GM23338 (cell line): ENCODE measurements around the gene CLDN22. TPM values are rescaled to one million over a fixed set of nuclear protein-coding genes. Genes with fewer than 3 reads are reported as not detected.

Source experiments
- ATAC-seq: fragments of 200-7000 bp; cut with Tn5 transposase; 3 replicates; pipeline ENCODE4 v1.9.1; 2020
- DNase-seq: peaks from one replicate; pipeline ENCODE4 v3.0.0-alpha.2; 2015; ENCODE audit warnings: low spot score
- H2AFZ ChIP-seq: fragments of 200-600 bp; sonication (generic); 2 replicates; pipeline ENCODE4 v1.8.0; 2016; ENCODE audit warnings: antibody characterized with exemption, mild to moderate bottlenecking, moderate library complexity
- H3F3A ChIP-seq: fragments of 200-600 bp; sonication (generic); replicated peaks from 2 replicates; pipeline ENCODE4 v1.8.0; 2017; ENCODE audit warnings: antibody characterized with exemption, mixed run types, low read depth
- H3K27ac ChIP-seq: fragments of 200-600 bp; sonication (generic); 2 replicates; pipeline ENCODE4 v1.6.1; 2016; ENCODE audit warnings: low read depth
- H3K27me3 ChIP-seq: fragments of 200-600 bp; sonication (generic); 2 replicates; pipeline ENCODE4 v1.8.0; 2016; ENCODE audit warnings: mild to moderate bottlenecking, mixed run types, moderate library complexity; ENCODE audit not compliant: insufficient read depth
- H3K36me3 ChIP-seq: fragments of 200-600 bp; sonication (generic); 2 replicates; pipeline ENCODE4 v1.8.0; 2016; ENCODE audit warnings: mild to moderate bottlenecking; ENCODE audit not compliant: insufficient read depth
- H3K4me1 ChIP-seq: fragments of 200-600 bp; sonication (generic); 2 replicates; pipeline ENCODE4 v1.8.0; 2016; ENCODE audit warnings: mild to moderate bottlenecking, moderate library complexity; ENCODE audit not compliant: insufficient read depth
- H3K4me2 ChIP-seq: fragments of 200-600 bp; sonication (generic); 2 replicates; pipeline ENCODE4 v1.7.1; 2017; ENCODE audit warnings: mixed run types
- H3K4me3 ChIP-seq: fragments of 200-600 bp; sonication (generic); 2 replicates; pipeline ENCODE4 v1.6.1; 2016; ENCODE audit warnings: mixed run types
- H3K79me2 ChIP-seq: fragments of 200-600 bp; sonication (generic); replicated peaks from 2 replicates; pipeline ENCODE4 v1.8.0; 2017; ENCODE audit warnings: mild to moderate bottlenecking; ENCODE audit not compliant: insufficient read depth
- H3K9me2 ChIP-seq: fragments of 200-600 bp; sonication (generic); 2 replicates; pipeline ENCODE4 v1.8.0; 2017; ENCODE audit not compliant: insufficient read depth
- H4K20me1 ChIP-seq: fragments of 200-600 bp; sonication (generic); replicated peaks from 2 replicates; pipeline ENCODE4 v1.8.0; 2017; ENCODE audit warnings: mild to moderate bottlenecking; ENCODE audit not compliant: insufficient read depth
- H3K27ac Mint-ChIP-seq: 2 replicates; pipeline ENCODE4 v1.8.0; 2020; ENCODE audit warnings: inconsistent platforms, mild to moderate bottlenecking, moderate library complexity, mixed read lengths
- H3K27me3 Mint-ChIP-seq: 3 replicates; pipeline ENCODE4 v1.8.0; 2022; ENCODE audit warnings: low read depth, mild to moderate bottlenecking, moderate library complexity, mixed read lengths, inconsistent platforms; ENCODE audit not compliant: insufficient read depth, poor library complexity
- H3K36me3 Mint-ChIP-seq: 3 replicates; pipeline ENCODE4 v1.8.0; 2021; ENCODE audit warnings: low read depth, mild to moderate bottlenecking, inconsistent platforms, moderate library complexity, mixed read lengths
- H3K4me1 Mint-ChIP-seq: 3 replicates; pipeline ENCODE4 v1.8.0; 2020; ENCODE audit warnings: mild to moderate bottlenecking, inconsistent platforms, mixed read lengths
- H3K4me3 Mint-ChIP-seq: 3 replicates; pipeline ENCODE4 v1.8.0; 2021; ENCODE audit warnings: moderate library complexity, mild to moderate bottlenecking, inconsistent platforms, mixed read lengths
- H3K9me3 Mint-ChIP-seq: 3 replicates; pipeline ENCODE4 v1.8.0; 2020; ENCODE audit warnings: moderate library complexity, mild to moderate bottlenecking, inconsistent platforms, mixed read lengths
- EZH2phosphoT487 ChIP-seq: fragments of 200-600 bp; sonication (generic); IDR thresholded peaks from one replicate; pipeline ENCODE4 v1.8.1; 2018; ENCODE audit warnings: antibody characterized with exemption; ENCODE audit not compliant: unreplicated experiment
- JUNB ChIP-seq: IDR thresholded peaks from one replicate; pipeline ENCODE4 v1.6.1; 2016; ENCODE audit warnings: antibody characterized with exemption; ENCODE audit not compliant: unreplicated experiment
- NANOG ChIP-seq: IDR thresholded peaks from 2 replicates; pipeline ENCODE4 v1.6.1; 2016; ENCODE audit warnings: antibody characterized with exemption, borderline replicate concordance
- POLR2AphosphoS5 ChIP-seq: IDR thresholded peaks from 2 replicates; pipeline ENCODE4 v1.6.1; 2016; ENCODE audit warnings: antibody characterized with exemption, low read depth
- STAT1 ChIP-seq: IDR thresholded peaks from one replicate; pipeline ENCODE4 v1.6.1; 2016; ENCODE audit warnings: antibody characterized with exemption; ENCODE audit not compliant: unreplicated experiment
- ZNF114 ChIP-seq: fragments of 250-450 bp; sonication (Bioruptor Pico); IDR thresholded peaks from 2 replicates; pipeline ENCODE4 v1.5.0; 2020; ENCODE audit warnings: mild to moderate bottlenecking, moderate library complexity
- polyA plus RNA-seq: library from polyadenylated mRNA; unstranded; fragments of >200 nt; fragmentation: Nextera tagmentation; extraction: Ambion mirVana; gene quantifications from 2 replicates; pipeline ENCODE4 v1.2.1, GENCODE V29; 2016
- total RNA-seq: library from RNA; depleted of rRNA; stranded (reverse); fragments of >200 nt; shearing (Covaris generic); gene quantifications from 2 replicates; pipeline ENCODE4 v1.2.3, GENCODE V29; 2014
- TF ChIP-seq, protein P1 (sequence below): IDR thresholded peaks from one replicate; pipeline ENCODE4 v1.6.1; 2018; ENCODE audit warnings: antibody characterized with exemption; ENCODE audit not compliant: unreplicated experiment
- TF ChIP-seq, protein P2 (sequence below), 2 experiments: fragments of 200-600 bp in 1 of 2; sonication (generic) in 1 of 2; conservative IDR thresholded peaks; 2 replicates each; pipeline versions ENCODE4 v1.5.1 to v1.6.1; 2016 to 2017; ENCODE audit warnings: antibody characterized with exemption in 2 of 2, low read depth in 2 of 2, mild to moderate bottlenecking in 2 of 2, moderate library complexity in 1 of 2
- TF ChIP-seq, protein P3 (sequence below): fragments of 250-450 bp; sonication (Bioruptor Pico); IDR thresholded peaks from 2 replicates; pipeline ENCODE4 v1.5.0; 2020; ENCODE audit warnings: mild to moderate bottlenecking, moderate library complexity
- TF ChIP-seq, protein P4 (sequence below): IDR thresholded peaks from 2 replicates; pipeline ENCODE4 v1.6.1; 2016; ENCODE audit warnings: antibody characterized with exemption

CLDN22 gene
- total and polyA plus RNA-seq, 2 experiments from 2014 or later: not detected

DNA sequence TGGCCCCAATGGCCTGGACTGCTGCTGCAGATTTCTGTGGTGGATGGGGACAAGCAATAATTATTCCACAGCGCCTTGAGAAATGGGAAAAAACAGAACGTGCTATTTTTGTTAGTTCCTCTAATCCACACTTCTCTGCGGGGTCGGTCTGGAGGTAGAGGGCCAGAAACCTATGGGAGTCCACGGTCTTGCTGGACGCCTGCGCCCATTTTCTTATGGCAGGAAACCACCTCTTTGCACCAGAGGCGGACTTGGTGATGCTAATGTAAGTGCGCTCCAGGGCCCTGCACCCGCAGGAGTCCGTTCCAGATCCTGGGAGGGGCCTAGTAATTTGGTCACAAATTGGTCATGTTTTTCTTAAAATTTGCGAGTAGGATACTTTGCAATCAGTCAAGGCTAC lies 28.1 kb upstream of the CLDN22 start:
- Histone ChIP-seq H3F3A (no peaks in the 10 kb centered on the region), H3K79me2 (no peaks in the 10 kb centered on the region), H4K20me1 (no peaks in the 10 kb centered on the region), H3K4me3 (no peak overlapping the region), H3K4me2 (no peak overlapping the region), H3K27ac (no peak overlapping the region), H3K36me3 (no peaks in the 10 kb centered on the region), H3K4me1 (no peaks in the 10 kb centered on the region), H3K27me3 (no peaks in the 10 kb centered on the region), H2AFZ (peak overlapping the region; percentile 69; the same call in 1 of the 2 replicates), H3K9me2 (no peaks in the 10 kb centered on the region)
- no peak for TF ChIP-seq STAT1
- TF ChIP-seq EZH2phosphoT487: no peak
- H3K36me3 Mint-ChIP-seq: no peaks in the 10 kb centered on the region
- no peak overlapping the region for H3K4me3 Mint-ChIP-seq
- no peaks in the 10 kb centered on the region for H3K9me3 Mint-ChIP-seq
- no peak for ATAC-seq
- H3K27me3 Mint-ChIP-seq: peaks cover 6% of the 10 kb centered on the region
- H3K27ac Mint-ChIP-seq: no peak overlapping the region
- H3K4me1 Mint-ChIP-seq: no peaks in the 10 kb centered on the region
- DNase-seq: no peak

DNA sequence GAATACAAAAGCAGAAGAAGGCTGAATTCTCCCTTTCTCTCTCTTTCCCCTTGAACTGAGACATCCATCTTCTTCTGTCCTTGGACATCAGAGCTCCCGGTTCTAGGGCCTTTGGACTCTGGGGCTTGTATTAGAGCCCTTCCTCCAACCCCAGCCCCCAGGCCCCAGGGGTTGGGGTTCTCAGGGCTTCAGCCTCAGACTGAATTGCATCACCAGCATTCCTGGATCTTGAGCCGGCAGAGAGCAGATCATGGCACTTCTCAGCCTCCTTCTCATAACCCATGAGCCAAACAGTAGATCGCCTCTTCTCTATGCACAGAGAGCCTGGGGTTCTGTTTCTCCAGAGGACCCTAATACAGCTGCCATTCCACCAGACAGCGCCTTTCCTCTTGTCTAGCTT lies 27.5 kb upstream of the CLDN22 start:
- H3K9me3 Mint-ChIP-seq: no peaks in the 10 kb centered on the region
- no peak overlapping the region for H2AFZ ChIP-seq
- H3K27me3 ChIP-seq: no peaks in the 10 kb centered on the region
- H3K79me2 ChIP-seq: no peaks in the 10 kb centered on the region
- ATAC-seq: no peak
- H3K27me3 Mint-ChIP-seq: peaks cover 6% of the 10 kb centered on the region
- no peaks in the 10 kb centered on the region for H3F3A ChIP-seq
- H3K4me3 Mint-ChIP-seq: no peak overlapping the region
- H3K4me2 ChIP-seq: no peak overlapping the region
- H3K4me3 ChIP-seq: no peak overlapping the region
- no peaks in the 10 kb centered on the region for H4K20me1 ChIP-seq
- H3K4me1 Mint-ChIP-seq: no peaks in the 10 kb centered on the region
- DNase-seq: no peak
- no peaks in the 10 kb centered on the region for H3K36me3 ChIP-seq
- no peaks in the 10 kb centered on the region for H3K36me3 Mint-ChIP-seq
- no peak overlapping the region for H3K27ac Mint-ChIP-seq
- no peaks in the 10 kb centered on the region for H3K9me2 ChIP-seq
- H3K4me1 ChIP-seq: no peaks in the 10 kb centered on the region
- no peak overlapping the region for H3K27ac ChIP-seq
- TF ChIP-seq, protein P1, sequence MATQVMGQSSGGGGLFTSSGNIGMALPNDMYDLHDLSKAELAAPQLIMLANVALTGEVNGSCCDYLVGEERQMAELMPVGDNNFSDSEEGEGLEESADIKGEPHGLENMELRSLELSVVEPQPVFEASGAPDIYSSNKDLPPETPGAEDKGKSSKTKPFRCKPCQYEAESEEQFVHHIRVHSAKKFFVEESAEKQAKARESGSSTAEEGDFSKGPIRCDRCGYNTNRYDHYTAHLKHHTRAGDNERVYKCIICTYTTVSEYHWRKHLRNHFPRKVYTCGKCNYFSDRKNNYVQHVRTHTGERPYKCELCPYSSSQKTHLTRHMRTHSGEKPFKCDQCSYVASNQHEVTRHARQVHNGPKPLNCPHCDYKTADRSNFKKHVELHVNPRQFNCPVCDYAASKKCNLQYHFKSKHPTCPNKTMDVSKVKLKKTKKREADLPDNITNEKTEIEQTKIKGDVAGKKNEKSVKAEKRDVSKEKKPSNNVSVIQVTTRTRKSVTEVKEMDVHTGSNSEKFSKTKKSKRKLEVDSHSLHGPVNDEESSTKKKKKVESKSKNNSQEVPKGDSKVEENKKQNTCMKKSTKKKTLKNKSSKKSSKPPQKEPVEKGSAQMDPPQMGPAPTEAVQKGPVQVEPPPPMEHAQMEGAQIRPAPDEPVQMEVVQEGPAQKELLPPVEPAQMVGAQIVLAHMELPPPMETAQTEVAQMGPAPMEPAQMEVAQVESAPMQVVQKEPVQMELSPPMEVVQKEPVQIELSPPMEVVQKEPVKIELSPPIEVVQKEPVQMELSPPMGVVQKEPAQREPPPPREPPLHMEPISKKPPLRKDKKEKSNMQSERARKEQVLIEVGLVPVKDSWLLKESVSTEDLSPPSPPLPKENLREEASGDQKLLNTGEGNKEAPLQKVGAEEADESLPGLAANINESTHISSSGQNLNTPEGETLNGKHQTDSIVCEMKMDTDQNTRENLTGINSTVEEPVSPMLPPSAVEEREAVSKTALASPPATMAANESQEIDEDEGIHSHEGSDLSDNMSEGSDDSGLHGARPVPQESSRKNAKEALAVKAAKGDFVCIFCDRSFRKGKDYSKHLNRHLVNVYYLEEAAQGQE: no peak
- no peak for TF ChIP-seq NANOG
- TF ChIP-seq, protein P2, sequence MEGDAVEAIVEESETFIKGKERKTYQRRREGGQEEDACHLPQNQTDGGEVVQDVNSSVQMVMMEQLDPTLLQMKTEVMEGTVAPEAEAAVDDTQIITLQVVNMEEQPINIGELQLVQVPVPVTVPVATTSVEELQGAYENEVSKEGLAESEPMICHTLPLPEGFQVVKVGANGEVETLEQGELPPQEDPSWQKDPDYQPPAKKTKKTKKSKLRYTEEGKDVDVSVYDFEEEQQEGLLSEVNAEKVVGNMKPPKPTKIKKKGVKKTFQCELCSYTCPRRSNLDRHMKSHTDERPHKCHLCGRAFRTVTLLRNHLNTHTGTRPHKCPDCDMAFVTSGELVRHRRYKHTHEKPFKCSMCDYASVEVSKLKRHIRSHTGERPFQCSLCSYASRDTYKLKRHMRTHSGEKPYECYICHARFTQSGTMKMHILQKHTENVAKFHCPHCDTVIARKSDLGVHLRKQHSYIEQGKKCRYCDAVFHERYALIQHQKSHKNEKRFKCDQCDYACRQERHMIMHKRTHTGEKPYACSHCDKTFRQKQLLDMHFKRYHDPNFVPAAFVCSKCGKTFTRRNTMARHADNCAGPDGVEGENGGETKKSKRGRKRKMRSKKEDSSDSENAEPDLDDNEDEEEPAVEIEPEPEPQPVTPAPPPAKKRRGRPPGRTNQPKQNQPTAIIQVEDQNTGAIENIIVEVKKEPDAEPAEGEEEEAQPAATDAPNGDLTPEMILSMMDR (conservative IDR thresholded peaks at IDR 0.05; ENCODE audit: low read depth in 2 of 2): no peak
- TF ChIP-seq, protein P3, sequence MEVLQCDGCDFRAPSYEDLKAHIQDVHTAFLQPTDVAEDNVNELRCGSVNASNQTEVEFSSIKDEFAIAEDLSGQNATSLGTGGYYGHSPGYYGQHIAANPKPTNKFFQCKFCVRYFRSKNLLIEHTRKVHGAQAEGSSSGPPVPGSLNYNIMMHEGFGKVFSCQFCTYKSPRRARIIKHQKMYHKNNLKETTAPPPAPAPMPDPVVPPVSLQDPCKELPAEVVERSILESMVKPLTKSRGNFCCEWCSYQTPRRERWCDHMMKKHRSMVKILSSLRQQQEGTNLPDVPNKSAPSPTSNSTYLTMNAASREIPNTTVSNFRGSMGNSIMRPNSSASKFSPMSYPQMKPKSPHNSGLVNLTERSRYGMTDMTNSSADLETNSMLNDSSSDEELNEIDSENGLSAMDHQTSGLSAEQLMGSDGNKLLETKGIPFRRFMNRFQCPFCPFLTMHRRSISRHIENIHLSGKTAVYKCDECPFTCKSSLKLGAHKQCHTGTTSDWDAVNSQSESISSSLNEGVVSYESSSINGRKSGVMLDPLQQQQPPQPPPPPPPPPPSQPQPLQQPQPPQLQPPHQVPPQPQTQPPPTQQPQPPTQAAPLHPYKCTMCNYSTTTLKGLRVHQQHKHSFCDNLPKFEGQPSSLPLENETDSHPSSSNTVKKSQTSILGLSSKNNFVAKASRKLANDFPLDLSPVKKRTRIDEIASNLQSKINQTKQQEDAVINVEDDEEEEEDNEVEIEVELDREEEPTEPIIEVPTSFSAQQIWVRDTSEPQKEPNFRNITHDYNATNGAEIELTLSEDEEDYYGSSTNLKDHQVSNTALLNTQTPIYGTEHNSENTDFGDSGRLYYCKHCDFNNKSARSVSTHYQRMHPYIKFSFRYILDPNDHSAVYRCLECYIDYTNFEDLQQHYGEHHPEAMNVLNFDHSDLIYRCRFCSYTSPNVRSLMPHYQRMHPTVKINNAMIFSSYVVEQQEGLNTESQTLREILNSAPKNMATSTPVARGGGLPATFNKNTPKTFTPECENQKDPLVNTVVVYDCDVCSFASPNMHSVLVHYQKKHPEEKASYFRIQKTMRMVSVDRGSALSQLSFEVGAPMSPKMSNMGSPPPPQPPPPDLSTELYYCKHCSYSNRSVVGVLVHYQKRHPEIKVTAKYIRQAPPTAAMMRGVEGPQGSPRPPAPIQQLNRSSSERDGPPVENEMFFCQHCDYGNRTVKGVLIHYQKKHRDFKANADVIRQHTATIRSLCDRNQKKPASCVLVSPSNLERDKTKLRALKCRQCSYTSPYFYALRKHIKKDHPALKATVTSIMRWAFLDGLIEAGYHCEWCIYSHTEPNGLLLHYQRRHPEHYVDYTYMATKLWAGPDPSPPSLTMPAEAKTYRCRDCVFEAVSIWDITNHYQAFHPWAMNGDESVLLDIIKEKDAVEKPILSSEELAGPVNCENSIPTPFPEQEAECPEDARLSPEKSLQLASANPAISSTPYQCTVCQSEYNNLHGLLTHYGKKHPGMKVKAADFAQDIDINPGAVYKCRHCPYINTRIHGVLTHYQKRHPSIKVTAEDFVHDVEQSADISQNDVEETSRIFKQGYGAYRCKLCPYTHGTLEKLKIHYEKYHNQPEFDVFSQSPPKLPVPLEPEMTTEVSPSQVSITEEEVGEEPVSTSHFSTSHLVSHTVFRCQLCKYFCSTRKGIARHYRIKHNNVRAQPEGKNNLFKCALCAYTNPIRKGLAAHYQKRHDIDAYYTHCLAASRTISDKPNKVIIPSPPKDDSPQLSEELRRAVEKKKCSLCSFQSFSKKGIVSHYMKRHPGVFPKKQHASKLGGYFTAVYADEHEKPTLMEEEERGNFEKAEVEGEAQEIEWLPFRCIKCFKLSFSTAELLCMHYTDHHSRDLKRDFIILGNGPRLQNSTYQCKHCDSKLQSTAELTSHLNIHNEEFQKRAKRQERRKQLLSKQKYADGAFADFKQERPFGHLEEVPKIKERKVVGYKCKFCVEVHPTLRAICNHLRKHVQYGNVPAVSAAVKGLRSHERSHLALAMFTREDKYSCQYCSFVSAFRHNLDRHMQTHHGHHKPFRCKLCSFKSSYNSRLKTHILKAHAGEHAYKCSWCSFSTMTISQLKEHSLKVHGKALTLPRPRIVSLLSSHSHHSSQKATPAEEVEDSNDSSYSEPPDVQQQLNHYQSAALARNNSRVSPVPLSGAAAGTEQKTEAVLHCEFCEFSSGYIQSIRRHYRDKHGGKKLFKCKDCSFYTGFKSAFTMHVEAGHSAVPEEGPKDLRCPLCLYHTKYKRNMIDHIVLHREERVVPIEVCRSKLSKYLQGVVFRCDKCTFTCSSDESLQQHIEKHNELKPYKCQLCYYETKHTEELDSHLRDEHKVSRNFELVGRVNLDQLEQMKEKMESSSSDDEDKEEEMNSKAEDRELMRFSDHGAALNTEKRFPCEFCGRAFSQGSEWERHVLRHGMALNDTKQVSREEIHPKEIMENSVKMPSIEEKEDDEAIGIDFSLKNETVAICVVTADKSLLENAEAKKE (CRISPR knock-in tag): no peak
- no peak for TF ChIP-seq JUNB
- no peak for TF ChIP-seq STAT1
- no peak for TF ChIP-seq POLR2AphosphoS5
- no peak for TF ChIP-seq ZNF114 (CRISPR knock-in tag)
- TF ChIP-seq, protein P4, sequence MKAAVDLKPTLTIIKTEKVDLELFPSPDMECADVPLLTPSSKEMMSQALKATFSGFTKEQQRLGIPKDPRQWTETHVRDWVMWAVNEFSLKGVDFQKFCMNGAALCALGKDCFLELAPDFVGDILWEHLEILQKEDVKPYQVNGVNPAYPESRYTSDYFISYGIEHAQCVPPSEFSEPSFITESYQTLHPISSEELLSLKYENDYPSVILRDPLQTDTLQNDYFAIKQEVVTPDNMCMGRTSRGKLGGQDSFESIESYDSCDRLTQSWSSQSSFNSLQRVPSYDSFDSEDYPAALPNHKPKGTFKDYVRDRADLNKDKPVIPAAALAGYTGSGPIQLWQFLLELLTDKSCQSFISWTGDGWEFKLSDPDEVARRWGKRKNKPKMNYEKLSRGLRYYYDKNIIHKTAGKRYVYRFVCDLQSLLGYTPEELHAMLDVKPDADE: no peak
